KOPT-K1 (cell line): ENCODE data around the gene COL17A1.

Source experiments
- H3K27ac ChIP-seq: fragments of 200-600 bp; sonication (generic); 2 replicates; pipeline ENCODE4 v1.5.1; 2016; ENCODE audit warnings: antibody characterized with exemption, mild to moderate bottlenecking, low read depth, low read length; ENCODE audit not compliant: poor library complexity, severe bottlenecking
- H3K36me3 ChIP-seq: fragments of 200-600 bp; sonication (generic); 2 replicates; pipeline ENCODE4 v1.5.1; 2017; ENCODE audit warnings: antibody characterized with exemption, mild to moderate bottlenecking, low read length, moderate library complexity; ENCODE audit not compliant: insufficient read depth
- H3K9me3 ChIP-seq: fragments of 200-600 bp; sonication (generic); 2 replicates; pipeline ENCODE4 v1.5.1; 2017; ENCODE audit warnings: antibody characterized with exemption, low read length, mild to moderate bottlenecking; ENCODE audit not compliant: insufficient read depth, poor library complexity, severe bottlenecking

The COL17A1 gene

DNA sequence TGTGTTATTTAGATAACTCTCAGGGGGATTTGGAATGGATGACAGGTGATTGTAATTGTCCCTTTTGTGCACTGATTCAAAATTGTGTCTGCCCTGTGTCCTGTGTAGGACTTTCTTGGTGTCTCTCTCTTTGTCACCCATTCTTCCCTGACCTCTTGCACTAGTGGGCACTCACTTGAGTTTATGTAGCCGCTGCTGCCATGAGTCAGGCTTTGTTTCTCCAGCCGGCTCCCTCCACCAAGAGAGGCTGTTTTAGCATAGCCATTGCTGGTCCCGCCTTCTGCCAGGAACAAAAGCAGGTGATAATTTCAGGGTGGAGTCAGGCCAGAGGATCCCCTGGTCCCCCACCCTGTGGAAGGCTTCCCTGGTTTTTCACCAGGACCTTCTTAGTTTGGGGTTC lies 8.4 kb downstream of the COL17A1 start:
- Histone ChIP-seq H3K9me3 (no peaks in the 10 kb centered on the region), H3K36me3 (no peaks in the 10 kb centered on the region), H3K27ac (no peak overlapping the region)

DNA sequence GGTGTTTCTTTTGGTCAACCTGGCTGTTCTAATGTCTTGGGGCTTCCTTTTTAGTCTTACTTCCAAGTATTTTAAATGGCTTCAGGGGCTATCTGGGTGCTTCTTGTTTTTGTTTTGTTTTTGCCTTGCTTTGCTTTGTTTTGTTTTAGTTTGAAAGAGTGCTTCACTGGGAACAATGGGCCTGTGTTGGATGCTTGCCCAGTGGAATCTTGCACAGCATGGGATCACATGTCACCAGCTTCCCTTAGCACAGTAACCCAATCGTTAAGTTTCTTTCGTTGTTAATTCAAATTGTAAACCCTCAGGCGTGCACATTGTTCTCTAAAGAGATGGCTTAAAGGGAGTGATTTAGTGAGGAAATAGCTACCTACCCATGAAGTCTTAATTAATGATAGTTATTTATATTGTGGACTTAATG lies 8.9 kb downstream of the COL17A1 start:
- no peaks in the 10 kb centered on the region for H3K36me3 ChIP-seq
- no peaks in the 10 kb centered on the region for H3K9me3 ChIP-seq
- H3K27ac ChIP-seq, result no peak overlapping the region

DNA sequence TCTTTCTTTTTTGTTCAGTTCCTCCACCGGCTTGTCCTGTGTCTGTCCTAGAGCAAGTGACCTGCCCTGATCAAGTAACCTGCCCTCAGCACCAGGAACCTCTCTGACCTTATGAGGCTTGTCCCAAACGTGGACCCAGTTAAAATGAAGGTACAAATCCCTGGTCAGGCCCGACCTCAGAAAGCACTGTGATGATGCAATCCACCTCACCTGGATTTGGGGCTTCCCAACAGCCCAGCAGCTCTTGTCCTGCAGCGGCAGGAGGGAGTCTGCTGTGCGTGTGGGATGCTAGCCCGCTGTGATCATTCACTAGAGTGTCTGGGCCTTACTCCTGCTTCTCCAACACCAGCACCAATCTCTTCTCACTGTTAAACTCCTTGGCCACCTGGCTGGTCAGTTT lies 11.2 kb downstream of the COL17A1 start:
- H3K36me3 ChIP-seq, result no peaks in the 10 kb centered on the region
- no peak overlapping the region for H3K27ac ChIP-seq

DNA sequence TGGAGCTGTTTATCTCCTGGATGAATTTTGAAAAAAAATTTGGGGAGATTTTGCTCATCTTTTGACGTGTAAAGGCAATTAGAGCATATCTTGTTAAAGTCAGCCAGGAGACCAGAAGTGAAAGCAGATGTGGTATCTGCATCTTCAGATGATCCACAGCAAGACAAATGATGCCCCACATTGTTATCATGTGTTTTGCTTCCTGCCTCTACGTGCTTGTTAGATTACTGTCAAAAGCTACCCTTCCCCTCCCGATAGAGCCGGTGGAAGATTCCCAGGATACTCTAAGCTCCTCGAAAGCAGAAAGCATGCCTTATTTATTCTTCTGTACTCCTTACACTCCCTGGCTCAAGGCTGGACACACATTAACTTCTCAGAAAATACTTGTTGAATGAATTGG lies 12.9 kb downstream of the COL17A1 start:
- no peak overlapping the region for H3K27ac ChIP-seq
- no peaks in the 10 kb centered on the region for H3K36me3 ChIP-seq

More for the DNA sequence above, 11.2 kb downstream of the COL17A1 start:
- no peaks in the 10 kb centered on the region for H3K9me3 ChIP-seq

DNA sequence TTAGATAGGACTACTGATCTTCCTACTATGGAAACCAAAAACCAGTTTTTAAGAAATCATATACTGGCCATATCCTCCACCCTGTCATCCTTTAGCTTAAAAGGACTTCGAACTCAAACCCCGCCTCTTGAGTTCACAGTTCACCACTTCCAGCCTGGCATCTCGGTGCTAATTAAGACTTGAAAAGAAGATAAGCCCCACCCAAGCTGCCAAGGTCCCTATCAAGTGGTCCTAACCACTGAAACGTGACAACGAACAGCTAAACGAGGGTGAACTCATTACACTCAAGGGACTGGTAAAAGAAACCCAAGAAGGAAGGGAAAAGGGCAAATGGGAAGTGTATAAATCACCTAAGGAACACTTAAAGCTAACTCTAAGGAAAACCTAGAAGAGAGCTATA lies 16.1 kb downstream of the COL17A1 start:
- H3K36me3 ChIP-seq, result no peaks in the 10 kb centered on the region
- no peaks in the 10 kb centered on the region for H3K9me3 ChIP-seq
- H3K27ac ChIP-seq, result no peak overlapping the region

More for the DNA sequence above, 12.9 kb downstream of the COL17A1 start:
- H3K9me3 ChIP-seq, result no peaks in the 10 kb centered on the region

DNA sequence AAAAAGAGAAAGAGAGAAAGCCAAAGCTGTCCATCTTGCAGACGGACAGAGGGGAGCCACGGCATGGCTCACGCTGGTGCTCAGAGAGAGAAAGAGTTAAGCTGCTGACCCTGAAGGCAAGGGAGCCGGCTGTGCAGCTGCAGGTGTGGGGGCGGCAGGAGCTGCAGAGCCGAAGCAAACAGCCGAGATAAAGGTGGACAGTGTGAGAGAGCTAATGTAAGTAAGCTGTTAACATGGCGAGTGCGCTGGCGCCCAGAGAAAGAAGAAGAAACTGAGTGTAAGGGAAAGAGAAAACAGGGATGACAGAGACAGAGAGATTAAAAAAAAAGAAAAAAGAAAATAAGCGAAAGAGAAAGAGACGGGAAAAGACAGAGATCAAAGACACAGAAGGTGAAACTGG lies 18.2 kb downstream of the COL17A1 start:
- H3K36me3 ChIP-seq, result no peaks in the 10 kb centered on the region
- no peak overlapping the region for H3K27ac ChIP-seq
- no peaks in the 10 kb centered on the region for H3K9me3 ChIP-seq

DNA sequence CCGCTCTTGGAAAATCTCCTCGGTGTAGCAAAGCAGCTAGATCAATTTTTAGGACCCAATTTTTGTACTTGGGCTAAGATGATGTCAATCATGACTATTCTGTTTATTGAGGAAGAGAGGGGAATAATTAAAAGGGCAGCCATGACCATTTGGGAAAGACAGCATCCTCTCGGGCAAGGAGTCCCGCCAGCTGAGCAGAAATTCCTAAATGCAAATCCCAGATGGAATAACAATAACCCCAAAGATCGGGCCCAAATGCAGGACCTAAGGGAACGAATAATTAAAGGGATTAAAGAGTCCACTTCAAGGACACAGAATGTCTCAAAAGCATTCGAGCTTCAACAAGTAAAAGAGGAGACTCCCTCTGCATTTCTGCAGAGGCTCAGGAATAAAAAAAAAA lies 18.7 kb downstream of the COL17A1 start:
- H3K27ac ChIP-seq, result no peak overlapping the region
- H3K9me3 ChIP-seq, result no peaks in the 10 kb centered on the region
- no peaks in the 10 kb centered on the region for H3K36me3 ChIP-seq

DNA sequence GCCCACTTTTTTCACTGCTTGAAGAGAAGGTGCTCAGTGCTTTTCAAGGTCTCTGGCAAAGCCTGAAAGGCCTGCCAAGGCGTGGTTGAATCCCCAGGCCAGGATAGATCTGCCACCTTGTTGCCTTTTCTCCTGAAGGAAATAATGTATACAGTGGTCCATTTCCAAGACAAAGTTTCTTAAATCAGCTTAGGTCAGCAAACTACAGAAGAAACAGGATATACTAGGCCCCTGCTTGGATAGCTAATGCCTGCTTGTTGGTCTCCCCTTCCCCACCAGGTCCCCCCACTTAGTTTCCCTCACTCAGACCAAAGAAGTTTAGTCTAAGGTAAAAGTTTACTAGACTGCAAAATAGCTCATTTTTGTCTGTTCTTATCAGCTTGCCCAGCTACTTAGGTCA lies 19.9 kb downstream of the COL17A1 start:
- Histone ChIP-seq H3K36me3 (no peaks in the 10 kb centered on the region), H3K9me3 (no peaks in the 10 kb centered on the region), H3K27ac (no peak overlapping the region)

DNA sequence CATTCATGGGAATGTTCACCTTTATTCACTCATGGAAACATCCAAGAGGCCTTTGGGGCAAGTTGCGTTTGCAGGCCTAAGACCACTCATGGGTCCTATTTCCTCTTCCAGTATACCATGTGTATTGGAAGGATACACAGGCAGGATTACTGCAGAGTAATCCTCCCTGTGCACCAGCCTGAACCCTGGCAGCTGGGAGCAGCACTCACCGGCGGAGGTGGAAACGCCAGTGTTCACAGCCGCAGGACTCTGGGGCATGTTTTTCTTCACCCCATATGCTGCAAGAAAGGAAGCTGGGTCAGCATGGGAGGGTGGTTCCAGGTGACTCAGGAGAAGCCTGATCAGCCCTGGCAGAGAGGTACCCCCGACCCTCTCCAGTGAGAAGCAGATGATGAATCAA lies 24.5 kb downstream of the COL17A1 start:
- Histone ChIP-seq H3K27ac (no peak overlapping the region), H3K9me3 (no peaks in the 10 kb centered on the region), H3K36me3 (no peaks in the 10 kb centered on the region)

DNA sequence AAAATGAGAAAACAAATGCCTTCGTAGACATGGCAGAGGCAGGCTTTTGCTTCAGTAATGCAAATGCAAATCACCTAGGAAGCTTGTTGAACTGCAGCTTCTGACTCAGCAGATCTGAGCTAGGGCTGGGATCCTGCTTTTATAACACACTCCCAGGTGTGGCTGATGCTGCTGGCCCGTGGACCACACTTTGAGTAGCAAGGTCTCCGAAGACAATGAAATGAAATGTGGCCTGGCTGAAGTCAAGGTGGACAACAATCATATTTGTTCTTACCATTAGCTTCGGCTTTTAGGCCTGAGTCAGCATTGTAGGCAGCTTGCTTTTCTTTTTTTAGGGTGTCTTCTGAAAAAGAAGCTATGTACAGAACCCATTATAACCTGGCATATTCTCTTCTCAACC lies 26.3 kb downstream of the COL17A1 start:
- no peaks in the 10 kb centered on the region for H3K36me3 ChIP-seq
- H3K27ac ChIP-seq, result no peak overlapping the region
- no peaks in the 10 kb centered on the region for H3K9me3 ChIP-seq

DNA sequence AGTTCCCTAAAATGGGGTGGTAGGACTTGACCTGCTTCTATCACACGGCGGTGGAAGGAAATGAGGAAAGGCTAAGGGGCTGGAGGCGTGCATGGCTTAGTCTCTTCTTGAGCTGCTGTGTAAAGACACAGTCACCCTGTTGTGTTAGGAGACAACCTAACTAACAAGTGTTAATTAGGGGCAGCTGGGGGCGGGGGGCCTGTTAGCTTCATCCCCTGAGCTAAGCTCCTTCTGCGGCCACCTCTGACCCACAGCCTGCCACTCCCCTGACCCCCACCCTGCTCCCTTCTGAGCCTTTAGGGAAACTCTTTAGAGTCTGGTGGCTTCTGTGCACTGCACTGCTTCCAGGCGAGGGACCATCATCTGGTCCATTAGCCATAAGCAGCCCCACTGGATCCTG lies 28.0 kb downstream of the COL17A1 start:
- no peaks in the 10 kb centered on the region for H3K36me3 ChIP-seq
- no peaks in the 10 kb centered on the region for H3K9me3 ChIP-seq
- no peak overlapping the region for H3K27ac ChIP-seq

DNA sequence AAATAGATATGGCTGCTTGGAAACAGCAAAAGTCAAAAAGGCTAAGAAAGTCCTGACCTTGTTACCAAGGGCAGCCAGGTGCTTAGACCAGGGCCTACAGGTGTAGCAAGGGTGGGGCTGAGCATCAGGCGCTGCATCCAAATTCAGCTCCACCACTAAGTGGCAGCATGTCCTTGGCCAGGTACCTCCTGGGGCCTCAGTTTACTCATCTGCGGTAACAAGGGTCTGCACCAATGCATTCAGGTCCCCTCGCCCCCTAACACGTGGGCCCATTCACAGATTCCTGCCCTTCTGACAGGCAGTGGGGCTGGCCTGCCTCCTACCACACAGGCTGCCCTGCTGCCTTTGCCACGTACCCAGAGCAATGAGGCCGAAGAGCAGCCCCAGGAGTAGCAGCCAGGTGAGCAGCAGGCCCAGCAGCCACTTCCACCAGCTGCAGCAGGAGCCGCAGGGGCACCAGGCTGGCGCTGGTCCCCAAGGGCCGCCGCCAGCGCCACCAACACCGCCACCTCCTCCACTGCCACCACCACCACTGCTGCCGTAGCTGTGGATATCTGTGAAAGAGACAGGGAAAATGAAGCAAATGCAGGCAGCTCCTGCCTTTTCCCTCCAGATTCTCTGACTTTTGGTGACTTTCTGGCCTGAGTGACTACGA lies 28.9 kb downstream of the COL17A1 start:
- Histone ChIP-seq H3K27ac (no peak overlapping the region), H3K36me3 (no peaks in the 10 kb centered on the region), H3K9me3 (no peaks in the 10 kb centered on the region)

DNA sequence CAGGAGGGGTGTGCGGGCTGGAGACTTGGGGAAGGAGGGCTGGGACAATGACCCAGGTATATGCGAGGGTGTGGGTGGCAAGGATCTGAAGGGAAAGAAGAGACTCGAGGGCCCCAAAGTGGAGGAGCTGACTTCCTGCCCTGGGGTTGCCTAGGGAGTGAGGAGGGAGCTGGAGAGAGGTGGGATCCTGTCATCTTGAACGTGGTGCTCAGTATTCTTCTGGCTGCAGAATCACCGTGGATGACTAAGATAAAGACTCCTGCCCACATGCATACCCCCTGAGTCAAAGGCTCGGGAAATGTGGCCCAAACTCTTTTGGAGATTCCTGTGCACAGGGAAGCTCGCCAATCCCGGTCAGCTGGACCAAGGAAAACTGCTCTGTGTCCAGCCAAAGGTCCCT lies 31.2 kb downstream of the COL17A1 start:
- H3K9me3 ChIP-seq, result no peaks in the 10 kb centered on the region
- no peak overlapping the region for H3K27ac ChIP-seq
- no peaks in the 10 kb centered on the region for H3K36me3 ChIP-seq

DNA sequence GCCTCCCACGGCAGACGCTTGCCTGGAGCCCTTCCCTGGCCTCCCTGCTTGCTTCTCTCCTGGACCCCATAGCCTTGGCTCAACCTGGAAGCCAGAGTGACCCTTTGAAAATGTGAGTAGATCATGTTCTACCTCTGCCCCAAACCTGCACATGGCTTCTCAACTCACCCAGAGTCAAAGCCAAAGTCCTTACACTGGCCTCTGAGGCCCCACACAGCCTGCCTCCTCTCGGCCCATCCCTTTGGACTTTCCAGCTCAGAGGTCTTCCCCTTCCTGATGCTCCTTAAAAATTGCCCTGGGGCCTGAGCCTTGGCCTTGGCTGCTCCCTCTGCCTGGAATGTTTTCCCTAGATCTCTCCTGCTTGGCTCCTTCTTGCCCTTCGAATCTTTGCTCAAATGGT lies 32.5 kb downstream of the COL17A1 start:
- Histone ChIP-seq H3K9me3 (no peaks in the 10 kb centered on the region), H3K27ac (no peak overlapping the region), H3K36me3 (no peaks in the 10 kb centered on the region)

DNA sequence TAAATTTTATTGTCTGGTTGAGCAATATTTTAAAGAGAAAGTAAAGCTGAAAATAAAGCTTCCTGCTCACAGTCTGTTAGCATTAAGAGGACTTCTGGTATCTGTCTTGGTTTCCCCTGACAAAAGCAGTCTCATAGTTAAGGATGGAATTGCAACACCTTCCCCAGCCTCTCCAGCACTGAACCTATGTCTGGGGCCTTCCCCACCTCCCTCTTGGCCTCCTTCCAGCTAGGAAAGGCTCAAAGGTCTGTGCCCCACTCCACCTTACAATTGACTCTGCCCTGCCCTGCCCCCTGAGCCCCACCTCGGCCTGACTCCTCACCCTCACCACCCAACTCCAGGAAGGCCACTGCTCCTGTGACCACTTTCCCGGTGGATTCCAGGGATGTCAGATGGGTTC lies 33.2 kb downstream of the COL17A1 start:
- Histone ChIP-seq H3K36me3 (no peaks in the 10 kb centered on the region), H3K27ac (no peak overlapping the region), H3K9me3 (no peaks in the 10 kb centered on the region)

DNA sequence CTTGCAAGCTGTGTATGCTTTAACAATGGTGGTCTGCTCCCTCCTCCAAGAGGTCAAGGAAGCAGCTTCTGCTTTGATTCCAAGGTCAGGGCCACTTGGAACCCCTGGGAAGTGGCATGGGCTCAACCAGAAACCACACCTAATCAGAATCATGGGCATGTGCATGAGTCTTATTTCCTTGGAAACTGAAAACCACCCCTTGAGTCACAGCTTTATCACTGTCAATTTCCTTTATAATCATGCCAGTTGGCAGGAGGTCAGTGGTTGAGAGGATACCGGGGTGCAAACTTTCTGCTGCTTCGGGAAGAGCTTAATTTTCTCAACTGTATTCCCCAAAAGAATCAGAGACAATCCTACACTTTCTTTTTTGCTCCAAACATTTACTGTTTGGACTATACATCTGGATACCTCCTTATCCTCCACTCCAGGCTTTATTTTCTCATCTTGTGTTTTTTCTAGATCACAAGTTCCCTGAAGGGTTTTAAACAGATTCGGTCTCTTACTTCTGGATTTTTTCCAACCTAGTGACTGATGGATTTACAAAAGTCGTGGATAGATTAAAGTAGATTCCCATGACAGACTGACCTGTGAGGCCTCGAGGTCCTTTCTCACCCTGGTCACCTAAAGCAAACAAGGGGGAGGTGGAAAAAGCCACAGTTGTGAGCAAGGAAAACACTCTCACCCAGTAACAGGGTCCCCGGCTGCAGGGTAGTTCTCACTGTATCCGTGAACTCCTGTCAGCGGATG lies 36.0 kb downstream of the COL17A1 start:
- Histone ChIP-seq H3K9me3 (no peaks in the 10 kb centered on the region), H3K27ac (no peak overlapping the region), H3K36me3 (no peaks in the 10 kb centered on the region)
